ENCODE results near the gene OR2L8.

GRCh38 chr1:247904122-247904521, 44.5 kb upstream of the OR2L8 start:
- TF ChIP-seq YY1 (IDR thresholded peaks at IDR 0.05; ENCODE audit: insufficient read depth, insufficient read length) (no peak), ZNF274 (IDR thresholded peaks at IDR 0.05; ENCODE audit: low read depth, low read length) (no peak)
